RPMI7951 (cell line): ENCODE data around the gene TXNDC17. TPM values are rescaled to one million over a fixed set of nuclear protein-coding genes. Genes with fewer than 3 reads are reported as not detected.
"Not testable (repeated sequence)": the region's sequence is repeated elsewhere in the genome, so short reads cannot be mapped to it uniquely, and the experiment has no call there.

Source experiments
- DNase-seq: peaks from one replicate; pipeline ENCODE4 v3.0.0-alpha.2; 2012; ENCODE audit warnings: low read depth
- total RNA-seq: library from RNA; depleted of rRNA; stranded (reverse); fragments of >200 nt; shearing (Covaris generic); gene quantifications from 2 replicates; pipeline ENCODE4 v1.2.3, GENCODE V29; 2014

The TXNDC17 gene
- total RNA-seq, 1 experiment from 2014 or later: 231 TPM

DNA sequence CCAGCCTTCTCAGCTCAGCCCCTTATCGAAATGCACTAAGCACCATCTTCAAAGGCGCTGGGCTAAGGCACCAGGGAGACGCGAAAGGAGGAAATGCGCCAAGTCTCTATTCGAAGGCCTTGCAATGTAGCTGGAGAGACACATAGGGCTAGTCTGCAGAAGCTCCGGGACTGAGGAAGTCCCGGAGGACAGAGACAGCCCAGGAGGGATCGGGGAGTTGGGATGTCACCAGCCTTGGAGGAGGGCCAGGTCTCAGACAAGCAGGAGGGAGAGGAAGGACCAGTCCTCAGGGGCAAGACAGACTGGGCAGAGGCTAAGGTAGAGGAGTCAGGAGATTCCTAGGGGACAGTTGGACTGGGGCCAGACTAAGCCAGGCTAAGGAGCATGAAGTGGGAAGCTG, 19.2 kb downstream of the TXNDC17 start:
- DNase-seq: no peak

DNA sequence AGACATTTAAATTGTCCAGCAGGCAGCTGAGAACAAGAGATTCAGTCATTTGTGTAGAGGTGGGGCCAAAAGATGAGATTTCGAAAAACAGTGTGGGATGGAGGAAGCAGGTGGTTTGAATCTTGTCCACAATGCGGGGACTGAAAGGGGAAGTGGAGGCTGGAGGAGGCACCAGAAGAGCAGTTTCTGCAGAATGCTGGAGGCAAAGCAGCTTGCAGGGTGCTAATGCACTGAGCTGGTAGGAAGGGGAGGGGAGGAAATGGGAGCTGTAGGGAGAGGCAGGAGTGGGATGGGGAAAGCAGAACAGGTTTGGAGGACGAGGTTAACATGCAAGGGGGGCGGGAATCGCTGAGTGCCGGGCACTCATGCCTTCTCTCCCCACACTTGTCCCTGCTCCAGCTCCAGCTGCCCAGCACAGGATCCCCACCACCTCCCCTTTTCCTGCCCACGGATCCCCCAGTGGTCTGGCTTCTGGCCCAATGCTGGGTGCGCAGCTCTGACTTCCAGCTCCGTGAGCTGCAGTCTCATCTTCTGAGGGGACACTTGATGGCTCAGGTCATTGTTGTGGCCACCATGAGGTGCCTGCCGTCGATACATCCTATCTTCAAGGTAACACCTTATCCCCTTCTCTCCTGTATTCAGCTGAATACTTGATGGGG, 20.1 kb downstream of the TXNDC17 start:
- DNase-seq: no peak

DNA sequence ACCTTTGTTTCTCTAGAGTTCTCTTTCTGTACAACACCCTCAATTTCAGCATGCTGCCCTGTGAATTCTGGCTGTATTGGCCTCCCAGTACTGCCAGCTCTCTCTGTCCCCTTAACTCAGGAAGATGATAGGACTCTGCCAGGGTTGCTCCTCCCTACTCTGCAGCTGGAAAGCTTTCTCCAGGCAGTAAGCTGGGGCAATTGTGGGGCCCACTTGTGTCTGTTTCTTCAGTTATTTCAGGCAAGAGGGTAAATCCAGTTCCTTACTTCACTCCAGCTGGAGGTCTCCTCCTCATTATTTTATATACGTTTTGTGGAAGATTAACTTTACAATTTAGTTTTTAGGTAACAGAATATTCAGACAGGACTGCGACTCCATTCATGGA, 20.6 kb downstream of the TXNDC17 start:
- no peak for DNase-seq

DNA sequence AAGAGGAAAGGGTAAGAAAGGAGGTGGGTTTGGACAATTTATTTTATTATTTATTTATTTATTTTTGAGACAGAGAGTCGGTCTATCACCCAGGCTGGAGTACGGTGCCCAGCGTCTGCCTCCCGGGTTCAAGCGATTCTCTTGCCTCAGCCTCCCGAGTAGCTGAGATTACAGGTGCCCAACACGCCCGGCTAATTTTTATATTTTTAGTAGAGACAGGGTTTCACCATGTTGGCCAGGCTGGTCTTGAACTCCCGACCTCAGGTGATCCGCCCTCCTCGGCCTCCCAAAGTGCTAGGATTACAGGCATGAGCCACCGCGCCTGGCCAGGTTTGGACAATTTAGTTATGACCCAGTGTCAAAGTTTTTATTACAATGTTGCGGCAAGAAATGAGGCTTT, 22.3 kb downstream of the TXNDC17 start:
- DNase-seq: not testable (repeated sequence)

DNA sequence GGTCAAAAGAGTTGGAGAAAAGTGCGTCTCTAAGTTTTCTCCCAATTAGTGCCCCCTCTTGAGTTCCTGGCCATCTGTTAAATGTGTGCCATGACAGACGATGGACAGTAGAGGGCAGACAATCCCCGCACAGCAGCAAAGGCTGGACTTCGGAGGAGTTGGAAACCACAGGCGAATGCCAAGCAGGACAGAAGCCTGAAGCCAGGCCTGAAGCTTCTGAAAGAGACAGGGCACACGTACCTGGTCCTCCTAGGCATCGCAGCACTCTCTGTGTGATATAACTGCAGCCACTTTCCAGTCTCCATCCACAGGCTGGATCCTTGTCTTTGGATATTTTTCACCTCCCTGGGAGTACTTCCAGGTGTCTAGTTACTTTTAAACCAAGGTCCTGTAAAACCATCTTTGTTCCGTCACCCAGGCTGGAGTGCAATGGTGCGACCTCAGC, 25.2 kb downstream of the TXNDC17 start:
- peak; percentile 66 for DNase-seq

DNA sequence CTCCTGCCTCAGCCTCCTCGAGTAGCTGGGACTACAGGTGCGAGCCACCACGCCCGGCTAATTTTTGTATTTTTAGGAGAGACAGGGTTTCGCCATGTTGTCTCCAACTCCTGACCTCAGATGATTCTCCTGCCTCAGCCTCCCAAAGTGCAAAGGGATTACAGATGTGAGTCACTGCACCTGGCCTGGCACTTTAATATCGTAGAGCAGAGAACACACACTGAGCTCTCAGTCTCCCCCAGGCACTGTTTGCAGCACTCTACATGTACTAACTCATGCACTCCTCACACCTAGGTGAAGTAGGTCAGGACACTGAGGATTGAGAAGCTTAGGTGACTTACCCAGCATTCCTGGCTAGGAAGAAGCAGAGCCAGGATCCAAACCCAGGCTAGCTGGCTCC, 25.7 kb downstream of the TXNDC17 start:
- DNase-seq: no peak

DNA sequence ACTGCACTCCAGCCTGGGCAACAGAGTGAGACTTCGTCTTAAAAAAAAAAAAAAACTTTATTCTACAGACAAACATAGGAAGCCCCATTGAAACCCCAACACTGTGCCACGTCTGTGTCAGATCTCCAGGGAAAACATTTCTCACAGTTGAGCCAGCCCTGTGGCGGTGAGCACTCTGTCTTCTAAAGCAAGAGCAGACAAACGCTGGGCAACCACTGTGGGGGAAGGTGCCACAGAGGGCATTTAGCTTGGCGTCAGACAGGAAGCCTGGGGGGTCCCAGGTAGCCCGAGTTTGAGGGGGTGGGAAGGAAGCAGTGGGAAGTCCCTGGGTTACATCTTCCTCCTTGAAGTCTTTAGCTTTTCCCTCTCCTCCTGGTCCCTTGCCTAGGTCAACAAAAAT, 26.7 kb downstream of the TXNDC17 start:
- DNase-seq: no peak

DNA sequence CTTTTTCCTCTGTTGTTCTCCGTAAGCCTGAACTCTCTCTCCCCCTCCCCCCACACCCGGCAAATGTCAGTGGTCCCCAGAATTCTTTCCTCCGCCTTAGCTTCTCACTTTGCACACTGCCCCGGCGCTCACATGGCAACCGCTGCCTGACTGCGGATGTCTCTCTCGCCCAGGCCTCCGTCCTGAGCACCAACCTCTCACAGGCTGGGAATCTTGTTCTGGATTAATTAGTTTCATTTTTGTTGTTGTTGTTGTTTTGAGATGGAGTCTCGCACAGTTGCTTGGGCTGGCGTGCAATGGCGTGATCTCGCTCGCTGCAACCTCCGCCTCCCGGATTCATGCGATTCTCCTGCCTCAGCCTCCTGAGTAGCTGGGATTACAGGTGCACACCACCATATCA, 27.4 kb downstream of the TXNDC17 start:
- DNase-seq: no peak

DNA sequence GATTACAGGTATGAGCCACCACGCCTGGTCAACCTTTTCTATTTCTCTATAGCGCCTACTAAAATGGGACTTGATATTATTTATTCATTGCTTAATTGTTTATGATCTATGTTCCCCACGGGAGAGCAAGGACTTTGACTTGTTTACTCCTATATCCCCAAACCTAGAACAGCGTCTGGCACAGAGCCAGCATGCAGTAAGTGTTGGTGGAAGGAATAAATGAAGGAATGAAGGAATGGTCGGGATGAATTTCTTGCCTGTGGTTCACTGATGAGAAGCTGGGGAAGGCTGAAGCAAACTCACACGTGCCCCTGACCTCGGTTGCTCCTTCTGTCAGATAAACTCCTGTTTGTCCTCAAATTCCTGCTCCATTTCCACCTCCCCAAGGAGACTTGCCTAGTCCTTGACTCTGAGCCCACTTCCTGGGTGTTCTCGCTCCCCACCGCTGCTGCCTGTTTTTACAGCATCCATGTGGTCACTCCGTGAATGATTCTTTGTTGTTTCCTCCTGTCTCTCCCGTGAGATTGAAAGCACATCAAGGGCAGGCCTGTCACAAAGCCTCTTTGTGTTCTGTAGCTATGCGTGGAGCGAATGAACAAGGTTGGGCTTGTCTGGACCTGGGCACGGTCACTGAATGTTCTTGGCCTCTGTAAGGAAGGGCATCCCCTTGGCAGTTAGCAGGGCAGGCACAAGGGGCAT, 28.0 kb downstream of the TXNDC17 start:
- peak; percentile 38 for DNase-seq

DNA sequence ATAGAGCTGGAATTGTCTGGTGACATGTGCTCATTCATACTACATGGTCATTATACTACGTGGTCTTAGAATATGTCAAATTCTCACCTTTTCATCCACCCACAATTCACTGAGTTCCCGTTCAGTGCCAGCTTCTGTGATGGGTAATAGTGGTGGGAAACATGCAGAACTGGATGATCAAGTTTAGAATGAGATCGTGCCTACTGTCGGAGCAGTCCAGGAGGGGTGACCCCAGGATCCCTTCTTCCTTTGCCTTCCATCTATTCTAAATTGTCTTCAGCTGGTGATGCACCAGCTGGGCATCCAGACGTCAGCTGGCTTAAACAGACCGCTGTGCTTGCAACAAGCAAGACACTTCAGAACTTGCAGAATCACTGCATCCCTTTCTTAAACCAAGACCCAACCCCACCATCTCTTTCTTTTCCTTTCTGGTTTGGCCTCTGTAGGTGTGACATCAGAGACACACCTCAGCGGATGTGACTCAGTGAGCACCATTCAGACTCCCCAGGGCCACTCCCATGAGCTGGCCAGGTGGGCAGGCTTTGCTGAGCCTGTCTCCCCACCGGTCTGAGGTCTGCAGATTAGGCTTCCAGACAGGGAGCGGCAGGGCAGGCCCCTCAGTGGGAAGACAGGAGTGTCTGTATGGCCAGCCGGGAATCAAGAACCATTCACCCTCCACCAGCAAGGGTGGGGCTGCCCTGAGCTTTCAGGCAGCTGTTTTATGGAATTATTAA, 28.8 kb downstream of the TXNDC17 start:
- no peak for DNase-seq

DNA sequence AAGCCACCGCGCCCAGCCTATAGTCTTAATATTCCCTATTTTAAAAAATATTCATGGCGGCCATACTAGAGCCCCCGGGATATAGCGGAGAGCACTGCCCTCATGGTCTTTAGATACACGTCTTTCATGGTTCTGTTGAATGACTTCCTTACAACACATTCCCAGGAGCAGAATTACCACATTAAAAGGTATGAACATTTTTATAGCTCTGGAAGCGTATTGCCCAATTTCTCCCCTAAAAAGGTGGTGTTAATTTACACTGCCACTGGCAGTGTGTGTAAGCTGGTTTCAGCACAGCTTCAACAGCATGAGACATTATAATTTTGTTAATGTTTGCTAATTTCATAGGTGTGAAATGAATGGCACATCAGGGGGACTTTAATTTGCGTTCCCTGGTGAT, 29.7 kb downstream of the TXNDC17 start:
- no peak for DNase-seq

DNA sequence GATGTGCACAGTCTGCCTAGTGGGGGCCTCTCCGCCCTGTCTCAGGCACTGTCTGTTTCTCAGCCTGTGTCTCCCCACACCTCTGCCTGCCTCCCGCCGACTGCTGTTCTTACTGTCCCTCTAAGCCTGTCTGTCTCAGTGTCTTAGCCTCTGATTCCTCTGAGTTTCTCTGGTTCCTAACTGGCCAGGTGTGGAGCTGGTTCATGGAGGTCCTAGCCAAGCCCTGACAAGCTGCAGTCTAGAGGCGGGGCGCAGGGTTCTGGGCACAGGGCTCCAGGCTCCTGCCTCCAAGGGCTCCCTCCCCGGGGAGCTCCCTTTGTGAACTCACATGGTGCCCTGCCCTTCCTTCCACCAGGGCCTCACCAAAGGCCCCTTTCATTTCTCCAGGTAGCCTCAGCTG, 30.1 kb downstream of the TXNDC17 start:
- DNase-seq: no peak

DNA sequence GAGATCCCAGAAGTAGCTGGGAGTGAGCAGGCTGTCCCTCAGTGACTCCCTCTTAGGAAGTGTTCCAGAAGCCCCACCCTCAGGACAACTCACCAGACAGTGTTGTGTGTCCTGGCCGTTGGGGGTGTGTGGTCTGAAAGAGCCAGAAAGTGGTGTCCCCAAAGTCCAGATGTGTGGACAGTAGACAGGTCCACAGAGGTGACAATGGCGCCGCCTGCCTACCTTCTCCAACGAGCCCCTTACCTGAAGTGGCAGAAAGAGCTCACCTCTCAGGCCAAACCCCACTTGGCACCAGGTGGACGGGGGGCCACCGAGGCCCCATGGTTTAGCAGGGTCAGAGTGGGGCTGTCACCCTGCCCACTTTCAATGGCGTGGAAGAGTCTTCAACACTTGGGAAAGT, 30.6 kb downstream of the TXNDC17 start:
- no peak for DNase-seq

DNA sequence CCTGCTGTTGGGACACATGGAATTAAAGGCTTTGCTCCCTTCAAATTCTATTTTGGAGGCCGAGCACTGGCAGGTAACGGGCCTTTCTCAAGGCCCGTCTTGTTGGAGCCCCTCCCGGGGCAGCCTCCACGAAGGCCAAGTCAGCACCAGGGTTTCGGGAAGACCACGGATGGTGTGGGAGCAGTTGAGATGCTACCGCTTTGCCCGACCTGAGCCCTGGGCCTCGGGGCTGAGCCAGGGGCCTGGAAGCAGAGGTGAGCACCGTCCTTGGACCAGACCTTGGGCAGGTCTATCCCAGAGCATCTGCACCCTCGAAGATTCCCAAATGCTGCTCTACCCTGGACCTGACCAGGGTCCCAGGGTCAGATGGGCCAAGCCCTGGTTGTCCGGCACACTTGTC, 33.7 kb downstream of the TXNDC17 start:
- DNase-seq: no peak

DNA sequence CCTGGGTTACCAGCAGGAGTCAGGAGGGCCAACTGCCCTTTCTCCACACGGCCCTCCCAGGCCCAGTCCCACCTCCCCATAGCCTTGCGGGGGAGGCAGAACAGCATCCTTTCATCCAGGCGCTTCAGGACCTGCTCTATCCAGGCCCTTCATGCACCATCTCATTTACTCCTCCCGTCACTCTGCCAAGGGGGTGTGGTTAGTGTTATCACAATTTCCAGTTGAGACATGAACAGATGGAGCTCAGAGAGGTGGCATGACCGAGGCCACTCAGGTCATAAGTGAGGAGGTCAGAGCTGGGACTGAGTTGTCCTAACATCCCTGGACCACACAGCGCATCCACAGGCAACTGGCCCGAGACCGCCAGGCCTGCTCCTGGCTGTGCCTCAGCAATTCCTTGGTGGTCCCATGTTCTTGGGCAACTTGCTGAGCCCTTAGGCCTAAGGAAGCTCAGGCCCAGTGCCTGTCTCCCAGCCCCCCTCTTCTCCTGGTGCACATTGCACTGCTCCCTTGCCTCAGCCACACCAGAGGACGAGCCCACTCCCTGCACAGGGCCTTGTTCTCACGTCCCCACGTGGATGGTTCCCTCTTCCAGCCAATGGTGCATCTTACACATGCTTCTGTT, 34.5 kb downstream of the TXNDC17 start:
- DNase-seq: no peak

DNA sequence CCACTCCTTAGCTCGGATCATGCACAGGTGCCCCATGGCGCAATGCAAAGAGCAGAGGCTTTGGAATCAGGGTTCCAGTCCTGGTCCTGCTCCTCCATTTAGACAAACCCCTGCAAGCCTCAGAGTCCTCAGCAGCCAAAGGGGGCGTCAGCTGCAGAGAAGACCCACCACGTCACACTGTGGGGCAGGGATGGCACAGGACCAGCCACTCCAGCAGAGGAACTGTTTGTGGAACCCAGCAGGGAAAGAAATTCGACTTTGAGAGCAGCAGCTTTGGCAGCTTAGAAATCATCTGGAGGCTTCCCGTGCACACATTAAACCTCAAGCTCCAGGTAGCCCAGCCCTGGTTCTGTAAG, 35.9 kb downstream of the TXNDC17 start:
- no peak for DNase-seq

DNA sequence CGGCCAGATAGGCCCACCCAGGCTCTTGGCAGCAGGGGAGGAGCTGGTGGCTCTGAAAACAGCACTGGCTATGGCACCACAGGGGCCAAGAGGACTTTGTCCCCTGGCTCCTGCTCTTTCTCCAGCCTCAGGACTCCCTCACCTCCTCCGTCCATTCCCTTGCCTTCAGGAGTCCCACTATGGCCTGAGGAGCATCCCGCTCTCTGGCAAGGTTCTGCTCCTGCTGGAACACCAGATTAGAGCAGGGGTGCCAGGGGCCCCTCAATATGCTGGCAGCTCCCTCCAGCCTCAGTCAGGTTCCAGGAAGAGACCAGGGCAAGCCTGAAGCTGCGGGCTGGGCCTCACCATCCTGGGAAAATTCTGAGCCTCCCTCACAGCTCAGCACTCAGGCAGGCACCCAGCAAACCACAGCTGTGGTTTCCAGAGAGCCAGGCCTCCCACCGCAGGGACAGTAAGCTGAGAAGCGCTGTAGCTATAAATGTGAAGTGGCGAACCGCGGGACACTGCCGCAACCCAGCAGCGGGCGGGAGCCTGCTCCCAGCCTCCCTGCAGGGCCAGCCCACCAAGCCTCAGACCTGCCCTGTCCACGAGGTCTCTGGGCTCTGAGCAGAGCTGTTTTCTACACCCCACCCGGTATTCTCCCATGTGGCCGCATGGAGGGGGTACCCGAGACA, 36.4 kb downstream of the TXNDC17 start:
- peak; percentile 47 for DNase-seq

DNA sequence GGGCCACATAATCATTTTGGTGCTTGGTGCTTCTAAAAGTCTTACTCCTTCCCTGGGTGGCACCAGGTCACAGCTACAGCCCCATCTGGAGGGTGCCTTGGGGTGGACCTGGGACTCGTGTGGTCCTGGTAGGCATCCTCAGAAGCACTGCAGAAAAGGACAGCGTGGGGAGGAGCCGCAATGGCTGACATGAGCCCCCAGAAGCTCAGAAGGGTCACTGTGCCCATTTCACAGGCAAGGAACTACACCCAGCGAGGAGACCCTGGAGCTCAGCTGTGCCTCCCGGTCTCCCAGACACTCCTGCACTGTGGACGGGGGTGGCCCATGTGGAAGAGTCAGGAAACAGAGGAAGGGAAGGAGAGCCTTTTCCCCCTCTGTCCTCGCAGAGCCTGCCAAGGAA, 37.1 kb downstream of the TXNDC17 start:
- no peak for DNase-seq

DNA sequence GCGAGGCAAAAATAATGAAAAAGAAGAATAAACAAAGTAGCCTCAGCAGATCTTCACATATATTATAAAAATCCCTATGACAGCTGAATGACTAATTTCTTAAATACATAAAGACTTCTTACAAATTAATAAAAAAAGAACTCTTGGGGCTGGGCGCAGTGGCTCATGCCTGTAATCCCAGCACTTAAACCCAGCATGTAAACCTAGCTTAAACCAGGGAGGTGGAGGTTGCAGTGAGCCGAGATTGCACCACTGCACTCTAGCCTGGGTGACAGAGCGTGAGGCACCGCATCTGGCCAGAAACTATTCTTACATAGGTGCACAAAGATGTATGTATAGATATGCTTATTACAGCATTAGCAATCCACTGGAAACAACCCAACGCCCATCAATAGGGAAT, 38.4 kb downstream of the TXNDC17 start:
- no peak for DNase-seq

DNA sequence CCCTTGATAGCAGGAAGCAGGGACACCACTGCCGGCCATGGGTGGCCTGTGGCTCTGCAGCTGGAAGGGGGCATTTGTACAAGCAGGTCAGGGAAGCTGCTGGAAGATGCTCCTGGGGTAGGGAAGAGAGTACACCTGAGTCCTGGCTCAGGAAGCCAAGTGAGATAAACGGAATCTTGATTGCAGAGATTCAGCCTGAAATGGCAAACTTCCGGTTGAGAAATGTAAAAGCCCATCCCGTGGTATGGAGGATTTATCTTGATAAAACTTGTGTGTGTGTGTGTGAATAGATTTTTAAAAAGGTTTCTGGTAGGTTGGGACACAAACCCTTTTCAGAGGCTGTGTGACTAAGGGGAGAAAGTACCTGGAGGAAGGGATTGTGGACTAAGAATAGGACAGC, 40.3 kb downstream of the TXNDC17 start:
- no peak for DNase-seq

DNA sequence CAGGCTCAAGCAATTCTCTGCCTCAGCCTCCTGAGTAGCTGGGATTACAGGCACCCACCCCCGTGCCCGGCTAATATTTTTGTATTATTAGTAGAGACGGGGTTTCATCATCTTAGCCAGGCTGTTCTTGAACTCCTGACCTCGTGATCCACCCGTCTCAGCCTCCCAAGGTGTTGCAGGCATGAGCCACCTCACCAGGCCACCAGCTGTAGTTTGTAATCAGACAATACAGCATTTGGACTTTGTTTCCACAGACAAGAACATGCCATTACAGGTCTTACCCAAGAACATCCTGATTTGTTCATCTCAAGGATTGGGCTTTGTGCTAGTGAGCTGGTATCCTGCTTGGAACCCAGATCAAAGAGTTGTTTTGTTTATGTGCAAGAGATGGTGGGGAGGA, 40.8 kb downstream of the TXNDC17 start:
- no peak for DNase-seq

DNA sequence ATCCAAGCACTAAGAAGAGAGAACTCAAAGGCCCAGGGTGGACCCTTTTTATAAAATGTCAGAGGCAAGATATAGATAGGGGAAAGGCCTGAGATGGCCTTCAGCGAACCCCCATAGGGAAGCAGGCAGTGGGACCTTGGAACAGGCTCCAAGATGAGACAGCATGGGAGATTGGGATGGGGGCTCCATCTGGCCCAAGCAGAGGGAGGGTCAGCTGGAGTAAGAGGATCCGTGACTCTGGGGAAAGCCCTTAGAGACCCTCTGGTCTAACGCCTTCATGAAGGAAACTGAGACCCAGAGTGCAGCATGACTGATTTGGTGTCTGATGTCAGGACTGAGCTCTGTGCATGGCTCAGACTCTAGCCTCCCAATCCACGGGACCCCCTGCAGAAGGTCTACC, 41.5 kb downstream of the TXNDC17 start:
- no peak for DNase-seq
